LNCaP clone FGC (cell line): Measurements from ENCODE around the gene SLC6A7.

Source experiments
- DNase-seq: peaks from one replicate; pipeline ENCODE4 v3.0.0-alpha.2; 2011; ENCODE audit warnings: low read depth
- H3K4me3 ChIP-seq: 2 replicates; pipeline ENCODE4 v1.5.1; 2011; ENCODE audit warnings: mild to moderate bottlenecking, low read depth, low read length, control low read depth
- TF ChIP-seq, protein P1 (sequence below): IDR thresholded peaks from 2 replicates; pipeline ENCODE4 v1.5.1; 2012; ENCODE audit warnings: mild to moderate bottlenecking; ENCODE audit not compliant: control insufficient read depth, insufficient read depth; ENCODE audit errors: extremely low read depth

The SLC6A7 gene

DNA sequence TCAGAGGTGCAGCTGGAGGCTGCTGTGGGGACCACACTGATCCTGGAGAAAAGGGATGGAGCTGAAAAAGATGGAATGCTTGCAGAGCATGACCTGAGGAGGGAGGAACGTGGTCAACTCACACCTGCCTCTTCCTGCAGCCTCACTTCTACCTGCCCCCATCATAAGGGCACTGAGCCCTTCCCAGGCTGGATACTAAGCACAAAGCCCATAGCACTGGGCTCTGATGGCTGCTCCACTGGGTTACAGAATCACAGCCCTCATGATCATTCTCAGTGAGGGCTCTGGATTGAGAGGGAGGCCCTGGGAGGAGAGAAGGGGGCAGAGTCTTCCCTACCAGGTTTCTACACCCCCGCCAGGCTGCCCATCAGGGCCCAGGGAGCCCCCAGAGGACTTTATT is 5.9 kb upstream of the SLC6A7 start:
- DNase-seq: no peak
- H3K4me3 ChIP-seq: no peak overlapping the region
- TF ChIP-seq, protein P1, sequence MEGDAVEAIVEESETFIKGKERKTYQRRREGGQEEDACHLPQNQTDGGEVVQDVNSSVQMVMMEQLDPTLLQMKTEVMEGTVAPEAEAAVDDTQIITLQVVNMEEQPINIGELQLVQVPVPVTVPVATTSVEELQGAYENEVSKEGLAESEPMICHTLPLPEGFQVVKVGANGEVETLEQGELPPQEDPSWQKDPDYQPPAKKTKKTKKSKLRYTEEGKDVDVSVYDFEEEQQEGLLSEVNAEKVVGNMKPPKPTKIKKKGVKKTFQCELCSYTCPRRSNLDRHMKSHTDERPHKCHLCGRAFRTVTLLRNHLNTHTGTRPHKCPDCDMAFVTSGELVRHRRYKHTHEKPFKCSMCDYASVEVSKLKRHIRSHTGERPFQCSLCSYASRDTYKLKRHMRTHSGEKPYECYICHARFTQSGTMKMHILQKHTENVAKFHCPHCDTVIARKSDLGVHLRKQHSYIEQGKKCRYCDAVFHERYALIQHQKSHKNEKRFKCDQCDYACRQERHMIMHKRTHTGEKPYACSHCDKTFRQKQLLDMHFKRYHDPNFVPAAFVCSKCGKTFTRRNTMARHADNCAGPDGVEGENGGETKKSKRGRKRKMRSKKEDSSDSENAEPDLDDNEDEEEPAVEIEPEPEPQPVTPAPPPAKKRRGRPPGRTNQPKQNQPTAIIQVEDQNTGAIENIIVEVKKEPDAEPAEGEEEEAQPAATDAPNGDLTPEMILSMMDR: no peak

DNA sequence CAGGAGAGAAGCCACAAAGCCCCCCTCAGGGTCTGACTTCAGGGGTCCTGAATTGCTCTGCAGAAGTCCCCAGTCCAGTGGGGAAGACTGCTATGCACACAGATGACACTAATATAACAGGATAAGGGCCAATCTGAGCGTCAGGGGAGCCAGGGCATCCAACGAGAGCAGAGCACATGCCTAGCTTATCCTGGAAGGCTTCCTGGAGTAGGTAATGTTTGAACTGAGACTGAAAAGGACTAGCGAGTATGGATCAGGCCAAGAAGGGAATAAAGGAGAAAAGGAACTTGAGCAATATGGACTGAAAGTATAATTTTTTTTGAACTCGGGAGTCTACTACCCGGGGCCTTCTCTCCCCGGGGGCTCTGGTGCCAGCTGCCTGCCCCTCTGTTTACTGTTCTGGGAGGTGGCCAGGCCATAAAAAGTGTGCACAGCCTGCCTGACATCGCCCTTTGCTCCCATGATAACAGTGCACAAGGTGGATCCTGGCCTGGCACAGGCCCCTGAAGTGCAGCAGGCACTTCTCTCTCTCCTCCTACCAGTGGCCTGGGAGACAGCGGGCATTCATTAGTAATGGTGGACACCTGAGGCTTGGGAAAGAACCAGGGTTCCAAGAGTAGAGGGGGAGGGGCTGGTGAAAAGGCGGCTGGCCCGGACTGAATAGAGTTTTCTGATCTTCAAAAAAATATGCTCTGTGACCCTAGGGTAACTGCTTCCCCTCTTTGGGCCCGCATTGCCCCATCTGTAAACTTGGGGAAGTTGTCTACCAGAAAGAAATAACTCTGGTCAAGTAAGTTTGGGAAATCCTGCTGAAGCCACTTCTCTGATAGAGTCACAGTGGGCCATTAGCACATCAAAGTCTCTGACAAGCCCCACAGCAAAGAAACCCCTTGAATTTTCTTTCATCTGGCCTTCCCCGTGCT is 4.6 kb upstream of the SLC6A7 start:
- TF ChIP-seq, protein P1: no peak
- DNase-seq: no peak
- H3K4me3 ChIP-seq: no peak overlapping the region

DNA sequence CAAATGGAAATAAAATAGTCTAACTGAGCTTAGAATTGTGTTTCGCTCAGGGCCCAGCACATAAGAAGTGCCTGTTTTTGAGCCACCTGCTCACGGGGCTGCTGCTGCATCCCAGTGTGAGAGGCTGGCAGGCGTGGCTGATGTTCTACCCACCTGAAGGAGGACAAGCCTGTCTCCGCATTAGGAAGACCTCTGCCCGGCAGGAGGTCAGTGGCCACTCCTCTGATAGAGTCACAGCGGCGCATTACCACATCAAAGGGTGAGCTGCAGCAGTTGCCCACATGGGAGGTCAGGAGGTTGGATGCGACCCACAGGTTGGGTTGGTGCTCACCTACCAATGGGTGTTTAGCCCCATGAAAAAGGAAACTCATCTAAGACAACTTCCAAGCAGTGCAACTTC is 3.7 kb upstream of the SLC6A7 start:
- TF ChIP-seq, protein P1: no peak
- no peak overlapping the region for H3K4me3 ChIP-seq
- DNase-seq: no peak

DNA sequence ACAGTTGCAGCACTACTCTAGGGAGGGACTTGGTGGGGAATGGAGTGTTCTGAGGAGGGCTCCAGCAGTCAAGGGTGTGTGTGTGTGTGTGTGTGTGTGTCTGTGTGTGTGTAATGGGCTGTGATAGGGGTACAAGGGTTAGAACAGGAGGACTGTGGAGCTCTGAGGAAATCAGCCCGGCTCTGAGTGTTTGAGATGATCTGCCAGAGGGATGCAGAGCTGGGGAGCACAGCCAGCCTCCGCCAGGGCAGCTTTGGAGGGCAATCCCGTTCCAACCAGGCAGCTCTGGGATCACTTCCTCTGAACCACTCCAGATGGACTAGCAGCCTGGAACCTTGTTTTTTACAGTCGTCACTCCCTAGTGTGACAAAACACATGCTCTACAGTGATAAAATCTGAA is 3.0 kb upstream of the SLC6A7 start:
- DNase-seq: no peak
- TF ChIP-seq, protein P1: no peak
- H3K4me3 ChIP-seq: no peak overlapping the region

DNA sequence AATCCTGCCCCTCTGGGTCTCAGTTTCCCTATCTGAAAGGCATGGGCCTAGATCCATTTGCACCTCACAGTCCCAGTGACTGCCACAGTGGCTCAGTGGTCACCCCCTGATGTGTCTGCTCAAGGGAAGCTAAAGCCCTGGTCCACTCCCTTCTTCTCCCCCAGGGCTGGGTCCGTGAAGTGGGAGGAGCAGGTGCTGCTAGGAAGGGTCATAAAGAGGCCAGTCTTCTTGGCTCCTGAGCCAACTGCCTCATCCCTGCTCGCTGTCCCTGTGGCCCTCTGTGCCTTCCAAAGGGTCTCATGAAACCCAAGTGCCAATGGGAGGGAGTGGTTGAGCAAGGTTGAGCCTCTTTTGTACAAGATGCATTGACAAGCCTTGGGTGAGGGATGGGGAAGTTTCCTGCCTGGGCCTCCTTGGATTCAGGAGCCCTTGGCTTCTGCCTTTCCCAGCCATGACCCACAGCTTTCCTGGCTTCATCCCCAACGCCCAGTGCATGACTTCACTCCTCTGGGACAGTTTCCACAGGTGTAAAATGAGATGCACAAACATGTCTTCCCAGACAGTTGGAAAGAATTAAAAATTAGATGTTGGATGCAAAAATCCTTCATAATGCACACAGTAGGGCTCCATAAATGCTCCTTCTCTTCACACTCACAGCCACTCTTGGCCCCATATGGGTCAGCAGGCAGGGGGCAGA is 1.6 kb upstream of the SLC6A7 start:
- H3K4me3 ChIP-seq: no peak overlapping the region
- DNase-seq: no peak

DNA sequence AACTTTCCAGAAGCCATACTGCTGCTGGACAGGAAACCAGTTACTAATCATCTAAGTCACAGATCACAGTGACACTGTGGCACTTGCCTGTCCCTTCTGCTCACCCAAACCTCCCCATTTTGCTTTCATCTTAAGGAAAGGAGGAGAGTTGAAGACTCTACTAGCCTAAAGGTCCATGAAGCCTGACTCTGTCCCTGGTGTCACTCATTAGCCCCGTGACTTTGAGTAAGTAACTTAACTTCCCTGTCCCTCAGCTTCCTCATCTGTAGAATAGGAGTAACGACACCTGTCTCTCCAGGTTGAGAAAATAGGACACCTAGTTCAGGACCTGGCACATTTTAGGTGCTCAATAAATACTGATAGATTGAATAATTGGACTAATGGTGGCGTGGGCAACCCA is 536 bp upstream of the SLC6A7 start:
- no peak overlapping the region for H3K4me3 ChIP-seq
- TF ChIP-seq, protein P1: no peak

More for the DNA sequence above, 1.6 kb upstream of the SLC6A7 start:
- TF ChIP-seq, protein P1: no peak

More for the DNA sequence above, 536 bp upstream of the SLC6A7 start:
- DNase-seq: no peak
